Measurements from ENCODE around the gene VAMP2.

The VAMP2 gene

GRCh38 chr17:8141741-8142140 is 21.0 kb downstream of the VAMP2 start:
- DNase-seq, result peak; percentile 30

- DNase-seq, result peak; percentile 32
Observed at GRCh38 chr17:8141045-8141444, 21.7 kb downstream of the VAMP2 start.

GRCh38 chr17:8140065-8141029 is 22.4 kb downstream of the VAMP2 start:
- DNase-seq, result peak; percentile 47

- peak; percentile 99 for DNase-seq
Observed at GRCh38 chr17:8138672-8139371, 23.9 kb downstream of the VAMP2 start.

GRCh38 chr17:8138374-8138671 is 24.4 kb downstream of the VAMP2 start:
- DNase-seq, result no peak

GRCh38 chr17:8137645-8138373 is 24.9 kb downstream of the VAMP2 start:
- DNase-seq, result peak; percentile 35

- DNase-seq, result no peak
Observed at GRCh38 chr17:8133941-8134340, 28.8 kb downstream of the VAMP2 start.

GRCh38 chr17:8133399-8133798 is 29.3 kb downstream of the VAMP2 start:
- DNase-seq, result no peak

- no peak for DNase-seq
Observed at GRCh38 chr17:8131844-8132441, 30.8 kb downstream of the VAMP2 start.

GRCh38 chr17:8128125-8128784 is 34.5 kb downstream of the VAMP2 start:
- DNase-seq, result no peak

GRCh38 chr17:8126491-8127066 is 36.2 kb downstream of the VAMP2 start:
- peak; percentile 71 for DNase-seq

GRCh38 chr17:8125947-8126490 is 36.7 kb downstream of the VAMP2 start:
- DNase-seq, result no peak

GRCh38 chr17:8125154-8125946 is 37.4 kb downstream of the VAMP2 start:
- peak; percentile 90 for DNase-seq

GRCh38 chr17:8124350-8125153 is 38.2 kb downstream of the VAMP2 start:
- no peak for DNase-seq

- DNase-seq, result peak; percentile 49
Observed at GRCh38 chr17:8123695-8124349, 38.9 kb downstream of the VAMP2 start, which contains the start of gene HES7. Gene HES7, minus strand, starts transcription at chr17:8124106. Its CDS starts 22 bp downstream, at chr17:8124084.

GRCh38 chr17:8122924-8123694 is 39.6 kb downstream of the VAMP2 start:
- peak; percentile 56 for DNase-seq

- no peak for DNase-seq
Observed at GRCh38 chr17:8122422-8122923, 40.3 kb downstream of the VAMP2 start.
